Femur (tissue), 1 donor: Measurements from ENCODE around the gene RNF166.

Source experiments
- DNase-seq: peaks from one replicate; pipeline ENCODE4 v3.0.0-alpha.2; 2017

RNF166 gene

GRCh38 chr16:88723507-88723887 is 17.3 kb upstream of the RNF166 start:
- no peak for DNase-seq

GRCh38 chr16:88722784-88723506 is 16.7 kb upstream of the RNF166 start:
- no peak for DNase-seq

DNA sequence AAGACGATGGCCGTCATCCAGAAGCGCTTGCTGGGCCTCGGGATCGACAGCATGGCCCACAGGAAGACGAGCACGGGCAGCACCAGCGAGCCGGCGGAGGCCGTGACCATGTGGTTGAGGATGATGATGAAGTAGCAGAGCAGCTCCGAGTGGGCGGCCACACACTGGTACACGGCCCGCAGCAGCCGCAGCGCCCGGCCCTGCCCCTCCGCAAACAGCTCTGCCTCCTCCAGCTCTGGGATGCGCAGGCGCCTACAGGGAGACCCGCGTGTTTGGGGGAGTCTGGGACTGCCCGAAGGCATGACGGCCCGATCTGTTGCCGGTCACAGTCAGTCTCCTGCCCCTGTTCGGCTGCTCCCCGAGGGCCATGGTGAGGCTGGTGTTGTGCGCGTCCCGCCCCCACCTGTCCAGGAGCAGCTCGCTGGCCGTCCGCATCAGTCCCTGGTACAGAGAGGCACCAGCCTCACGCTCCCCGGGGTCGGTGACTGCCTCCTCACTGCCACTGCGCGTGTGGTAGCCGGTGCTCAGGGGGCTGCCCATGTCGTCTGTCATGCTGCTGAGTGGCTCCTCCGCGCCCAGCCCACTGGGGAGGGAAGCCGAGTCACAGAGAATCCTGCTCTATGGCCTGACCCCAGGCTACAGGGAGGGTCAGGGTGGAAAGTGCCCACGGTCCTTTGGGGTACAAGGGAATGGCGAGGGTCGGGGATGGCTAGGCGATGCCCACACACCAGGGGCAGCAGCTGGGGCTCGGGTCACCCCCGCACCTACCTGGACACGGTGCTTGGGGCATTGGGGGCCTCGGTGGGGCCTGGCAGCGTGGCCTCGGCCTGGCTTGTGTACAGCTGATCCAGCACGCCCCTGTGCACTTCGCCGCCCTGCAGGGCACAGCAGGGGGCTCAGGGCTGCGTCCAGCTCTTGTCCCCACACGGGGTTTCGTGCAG is 15.9 kb upstream of the RNF166 start:
- no peak for DNase-seq

GRCh38 chr16:88721236-88721635 is 15.0 kb upstream of the RNF166 start:
- no peak for DNase-seq

DNA sequence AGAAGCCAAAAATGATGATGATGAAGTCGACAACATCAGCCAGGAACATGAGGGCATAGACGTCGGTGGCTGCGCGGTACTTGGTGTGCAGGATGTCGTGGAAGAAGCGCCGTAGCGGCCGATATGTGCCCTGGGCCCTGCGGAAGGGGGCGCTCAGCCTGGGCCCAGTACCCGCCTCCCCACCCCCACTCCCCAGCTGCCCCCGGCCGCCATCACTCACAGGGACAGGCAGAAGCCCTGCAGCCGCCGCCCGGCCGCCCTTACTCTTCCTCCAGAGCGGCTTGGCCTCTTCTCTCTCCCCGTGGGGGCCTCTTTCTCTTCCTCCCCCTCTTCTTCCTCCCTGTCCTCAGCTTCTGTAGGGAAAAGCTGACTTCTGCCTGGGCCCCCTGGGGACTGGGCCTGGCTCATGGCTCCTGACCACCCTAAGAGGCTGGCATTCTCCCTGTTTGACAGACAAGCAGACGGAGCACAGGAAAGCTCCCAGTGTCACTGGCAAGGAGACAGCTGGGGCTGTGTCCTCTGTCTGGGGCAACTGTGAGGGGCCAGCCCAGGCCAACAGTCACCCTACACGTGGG is 14.3 kb upstream of the RNF166 start:
- DNase-seq, result no peak

GRCh38 chr16:88719933-88720296 is 13.7 kb upstream of the RNF166 start:
- no peak for DNase-seq

GRCh38 chr16:88719267-88719932 is 13.2 kb upstream of the RNF166 start:
- DNase-seq, result peak; percentile 65

DNA sequence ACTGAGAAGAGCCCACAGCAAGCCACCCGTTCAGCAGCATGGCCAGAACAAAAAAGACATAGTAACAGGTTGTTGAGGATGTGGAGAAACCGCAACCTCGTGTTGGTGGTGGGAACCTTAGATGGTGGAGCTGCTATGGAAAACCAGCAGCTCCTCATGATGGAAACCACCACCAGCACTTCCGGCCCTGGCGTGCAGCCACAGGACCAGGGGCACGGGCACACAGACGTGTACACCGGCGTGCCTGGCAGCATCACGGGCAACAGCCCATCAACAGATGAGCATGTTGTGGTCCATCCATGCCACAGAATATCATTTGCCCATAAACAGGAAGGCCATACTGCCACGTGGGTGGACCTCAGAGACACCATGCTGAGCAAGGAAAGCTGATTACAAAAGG is 12.0 kb upstream of the RNF166 start:
- no peak for DNase-seq

- DNase-seq, result no peak
These were observed 10.4 kb upstream of the RNF166 start for GRCh38 chr16:88716601-88717001.

GRCh38 chr16:88716201-88716600 is 10.0 kb upstream of the RNF166 start:
- DNase-seq, result no peak

- no peak for DNase-seq
These were observed 9.3 kb upstream of the RNF166 start for GRCh38 chr16:88715312-88716190.

- no peak for DNase-seq
These were observed 8.5 kb upstream of the RNF166 start for GRCh38 chr16:88714420-88715302.

DNA sequence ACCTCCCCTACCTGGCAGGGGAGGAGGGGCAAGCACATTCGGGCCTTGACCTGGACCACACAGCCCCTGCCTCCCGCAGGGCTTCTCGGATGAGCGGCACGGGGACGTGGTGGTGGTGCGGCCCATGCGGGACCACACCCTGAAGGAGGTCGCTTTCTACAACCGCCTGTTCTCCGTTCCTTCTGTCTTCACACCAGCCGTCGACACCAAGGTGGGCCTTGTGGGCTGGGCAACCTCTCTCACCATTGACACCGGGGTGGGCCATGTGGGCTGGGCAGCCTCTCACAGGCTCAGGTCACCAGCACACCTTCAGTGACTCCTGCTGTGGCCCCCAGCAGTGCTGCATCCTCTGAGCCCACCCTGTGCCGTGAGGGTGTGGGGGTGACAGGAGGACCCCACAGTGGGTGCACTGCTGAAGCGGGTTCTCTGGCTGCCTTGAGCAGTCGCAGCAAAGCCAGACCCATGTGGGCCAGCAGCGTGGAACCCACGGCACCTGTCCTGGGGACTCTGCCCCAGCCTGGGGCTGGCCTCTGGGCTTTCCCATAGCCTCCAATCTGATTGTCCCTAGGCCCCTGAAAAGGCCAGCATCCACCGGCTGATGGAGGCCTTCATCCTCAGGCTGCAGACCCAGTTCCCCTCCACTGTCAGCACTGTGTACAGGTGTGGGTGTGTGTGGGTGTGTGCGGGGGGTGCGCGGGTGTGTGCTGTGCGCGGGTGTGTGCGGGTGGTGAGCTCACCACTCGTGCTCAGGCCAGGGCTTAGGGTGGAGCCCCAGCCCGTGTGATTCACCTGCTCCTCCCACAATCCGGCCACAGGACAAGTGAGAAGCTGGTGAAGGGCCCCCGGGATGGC is 7.6 kb upstream of the RNF166 start:
- DNase-seq, result no peak

- DNase-seq, result no peak
These were observed 6.8 kb upstream of the RNF166 start for GRCh38 chr16:88713054-88713453.

DNA sequence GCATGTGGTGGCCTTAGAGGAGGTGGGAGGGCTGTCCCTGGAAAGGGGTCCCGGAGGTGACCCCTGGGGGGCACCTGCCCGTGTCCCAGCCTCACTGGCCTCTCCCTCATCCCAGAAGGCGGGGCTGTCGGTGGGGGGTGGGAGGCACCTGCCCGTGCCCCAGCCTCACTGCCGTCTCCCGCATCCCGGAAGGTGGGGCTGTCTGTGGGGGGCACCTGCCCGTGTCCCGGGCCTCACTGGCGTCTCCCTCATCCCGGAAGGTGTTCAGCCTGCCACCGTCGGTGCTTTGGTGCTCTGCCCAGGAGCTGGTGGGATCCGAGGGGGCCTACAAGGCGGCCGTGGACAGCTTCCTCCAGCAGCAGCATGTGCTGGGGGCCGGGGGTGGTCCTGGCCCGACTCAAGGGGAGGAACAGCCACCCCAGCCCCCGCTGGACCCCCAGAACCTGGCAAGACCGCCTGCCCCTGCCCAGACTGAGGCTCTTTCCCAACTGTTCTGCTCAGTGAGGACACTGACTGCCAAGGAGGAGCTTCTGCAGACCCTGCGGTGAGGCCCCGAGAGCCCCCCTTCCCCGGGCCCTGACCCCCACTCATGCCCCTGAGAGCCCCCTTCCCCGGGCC is 6.3 kb upstream of the RNF166 start:
- no peak for DNase-seq

DNA sequence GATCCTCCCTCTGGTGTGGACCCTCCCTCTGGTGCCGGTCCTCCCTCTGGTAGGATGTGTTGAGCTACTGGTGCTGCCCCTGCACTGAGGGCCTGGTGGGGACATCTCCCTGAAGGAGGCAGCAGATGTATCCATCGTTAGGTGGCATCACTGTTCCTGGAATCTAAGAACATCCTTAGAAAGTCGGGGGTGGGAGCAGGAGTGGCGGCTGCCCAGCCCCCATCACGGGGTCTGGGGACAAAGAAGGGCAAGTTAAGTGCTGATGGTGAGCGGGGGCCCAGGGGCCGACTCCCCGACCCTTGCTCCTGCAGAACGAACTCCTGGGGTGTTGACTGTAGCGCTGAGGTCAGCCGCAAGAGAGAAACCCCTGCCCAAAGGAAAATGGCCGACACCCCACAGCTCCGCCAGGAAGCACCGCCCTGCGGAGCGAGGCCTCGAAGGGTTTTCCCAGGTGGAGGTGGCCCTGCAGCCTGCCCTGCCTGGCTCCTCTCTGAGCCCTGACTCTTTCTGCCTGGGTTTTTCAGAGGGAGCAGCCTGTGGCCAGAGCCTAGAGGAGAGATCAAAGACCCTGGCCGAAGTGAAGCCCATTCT is 5.6 kb upstream of the RNF166 start:
- no peak for DNase-seq

DNA sequence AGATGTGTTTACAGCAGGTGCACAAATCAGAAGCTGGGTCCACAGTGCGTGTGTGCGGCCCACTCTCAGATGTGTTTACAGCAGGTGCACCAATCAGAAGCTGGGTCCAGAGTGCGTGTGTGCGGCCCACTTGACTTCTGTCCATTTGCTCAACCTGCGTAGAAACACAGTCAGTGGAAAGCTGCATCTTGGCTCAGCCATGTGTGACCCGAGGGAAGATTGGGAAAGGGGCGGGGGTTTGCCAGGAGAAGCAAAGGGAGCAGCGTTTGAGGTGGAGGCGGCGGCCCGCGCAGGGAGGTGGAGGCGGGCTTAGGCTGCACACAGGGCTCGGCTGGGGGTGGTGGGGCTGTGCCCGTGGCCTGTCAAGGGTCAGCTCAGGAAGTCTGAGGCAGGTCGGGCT is 4.3 kb upstream of the RNF166 start:
- DNase-seq, result no peak

DNA sequence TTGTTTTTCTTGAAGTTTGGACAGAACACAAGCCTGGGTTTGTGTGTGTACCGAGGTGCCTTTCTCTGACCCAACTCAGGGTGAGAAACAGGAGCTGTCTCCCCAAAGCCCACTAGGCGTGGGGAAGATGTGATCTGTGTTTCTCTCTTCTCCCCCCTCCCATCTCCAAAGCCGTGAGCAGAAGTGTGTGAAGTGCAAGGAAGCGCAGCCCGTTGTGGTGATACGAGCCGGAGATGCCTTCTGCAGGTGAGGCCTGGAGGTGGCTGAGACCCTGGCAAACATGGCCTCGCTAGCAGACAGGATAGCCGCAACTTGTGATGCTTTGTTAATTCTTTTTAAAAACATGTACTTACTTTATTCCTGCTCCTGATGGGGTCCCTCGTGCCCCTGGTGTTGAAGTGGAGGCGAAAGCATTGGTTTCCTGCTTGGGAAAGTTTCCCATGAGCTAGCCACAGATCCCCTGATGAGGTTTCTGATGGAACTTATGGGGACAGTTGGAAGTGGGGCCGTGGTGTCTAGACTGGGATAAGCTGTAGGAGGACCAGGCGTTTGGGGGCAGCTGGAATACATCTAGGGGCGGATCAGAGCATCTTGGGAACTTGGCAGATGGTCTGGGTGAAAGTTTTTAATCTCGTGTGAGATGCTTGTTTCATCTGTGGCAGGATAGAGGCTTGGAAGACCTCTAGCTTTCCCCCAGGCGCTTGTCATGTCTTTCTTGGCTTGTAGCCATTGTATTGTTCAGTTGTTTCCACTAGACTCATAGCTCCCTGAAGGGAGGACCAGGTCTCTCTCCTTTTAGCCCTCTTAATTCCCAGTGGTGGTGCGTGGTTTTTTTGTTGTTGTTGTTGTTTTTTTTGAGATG is 988 bp upstream of the RNF166 start:
- no peak for DNase-seq
